ES-I3 (cell line): Measurements from ENCODE around the gene PPIP5K2.
"Not testable (repeated sequence)": the region's sequence is repeated elsewhere in the genome, so short reads cannot be mapped to it uniquely, and the experiment has no call there.

Source experiments
- H3K36me3 ChIP-seq: 2 replicates; pipeline ENCODE4 v1.6.1; 2013; ENCODE audit warnings: mild to moderate bottlenecking, low read length, control low read depth, moderate library complexity; ENCODE audit not compliant: insufficient read depth
- H3K4me1 ChIP-seq: 2 replicates; pipeline ENCODE4 v1.6.1; 2013; ENCODE audit warnings: mild to moderate bottlenecking, control low read depth, low read length; ENCODE audit not compliant: insufficient read depth
- H3K9ac ChIP-seq: 2 replicates; pipeline ENCODE4 v1.6.1; 2013; ENCODE audit warnings: low read depth, mild to moderate bottlenecking, low read length, moderate library complexity
- H3K9me3 ChIP-seq: 2 replicates; pipeline ENCODE4 v1.6.1; 2013; ENCODE audit warnings: mild to moderate bottlenecking, low read length, moderate library complexity; ENCODE audit not compliant: control insufficient read depth, insufficient read depth

The PPIP5K2 gene

GRCh38 chr5:103119765-103120606, at the start of gene PPIP5K2, which contains the start of gene GIN1:
Gene PPIP5K2, plus strand, starts transcription at chr5:103120301. Its CDS starts 9,289 bp downstream, at chr5:103129590.
Gene GIN1, minus strand, starts transcription at chr5:103120138. Its CDS starts 11,431 bp downstream, at chr5:103108707.
- 0 out of 2 replicates have a peak, but pooled peaks cover 5% of the 10 kb centered on the region for H3K4me1 ChIP-seq
- no peaks in the 10 kb centered on the region for H3K9me3 ChIP-seq
- H3K9ac ChIP-seq = peak within 1 kb of the TSS; percentile 89
- H3K36me3 ChIP-seq = no peaks in the 10 kb centered on the region

GRCh38 chr5:103073500-103073899, 46.6 kb upstream of the PPIP5K2 start:
- H3K4me1 ChIP-seq, H3K9ac ChIP-seq, H3K9me3 ChIP-seq, H3K36me3 ChIP-seq: not testable (repeated sequence)

GRCh38 chr5:103075442-103075841, 44.7 kb upstream of the PPIP5K2 start:
- H3K36me3 ChIP-seq = no peaks in the 10 kb centered on the region
- no peak overlapping the region for H3K9ac ChIP-seq
- no peaks in the 10 kb centered on the region; the same call in 1 of the 2 replicates for H3K9me3 ChIP-seq
- no peaks in the 10 kb centered on the region for H3K4me1 ChIP-seq

GRCh38 chr5:103079796-103080195, 40.3 kb upstream of the PPIP5K2 start:
- Histone ChIP-seq H3K4me1 (no peaks in the 10 kb centered on the region), H3K9me3 (peaks cover 8% of the 10 kb centered on the region; the same call in 1 of the 2 replicates), H3K9ac (no peak overlapping the region), H3K36me3 (no peaks in the 10 kb centered on the region)

GRCh38 chr5:103086547-103086946, 33.6 kb upstream of the PPIP5K2 start:
- no peaks in the 10 kb centered on the region for H3K4me1 ChIP-seq
- H3K36me3 ChIP-seq = no peaks in the 10 kb centered on the region; the same call in 1 of the 2 replicates
- no peak overlapping the region for H3K9ac ChIP-seq
- peaks cover 9% of the 10 kb centered on the region; the same call in 1 of the 2 replicates for H3K9me3 ChIP-seq

GRCh38 chr5:103089272-103089671, 30.8 kb upstream of the PPIP5K2 start:
- Histone ChIP-seq H3K4me1 (no peaks in the 10 kb centered on the region), H3K36me3 (no peaks in the 10 kb centered on the region; the same call in 1 of the 2 replicates), H3K9me3 (peaks cover 6% of the 10 kb centered on the region; the same call in 1 of the 2 replicates), H3K9ac (no peak overlapping the region)

GRCh38 chr5:103090791-103091190, 29.3 kb upstream of the PPIP5K2 start:
- no peaks in the 10 kb centered on the region for H3K9me3 ChIP-seq
- H3K9ac ChIP-seq = no peak overlapping the region
- H3K4me1 ChIP-seq = no peaks in the 10 kb centered on the region
- no peaks in the 10 kb centered on the region; the same call in 1 of the 2 replicates for H3K36me3 ChIP-seq

- Histone ChIP-seq H3K9me3 (no peaks in the 10 kb centered on the region), H3K4me1 (no peaks in the 10 kb centered on the region), H3K9ac (no peak overlapping the region), H3K36me3 (no peaks in the 10 kb centered on the region)
These were observed 27.4 kb upstream of the PPIP5K2 start for GRCh38 chr5:103092676-103093075.

- Histone ChIP-seq H3K4me1 (no peaks in the 10 kb centered on the region), H3K36me3 (no peaks in the 10 kb centered on the region), H3K9ac (no peak overlapping the region), H3K9me3 (no peaks in the 10 kb centered on the region)
These were observed 26.4 kb upstream of the PPIP5K2 start for GRCh38 chr5:103093727-103094126.

- H3K4me1 ChIP-seq = no peaks in the 10 kb centered on the region
- H3K36me3 ChIP-seq = no peaks in the 10 kb centered on the region
- no peaks in the 10 kb centered on the region for H3K9me3 ChIP-seq
- no peak overlapping the region for H3K9ac ChIP-seq
These were observed 25.4 kb upstream of the PPIP5K2 start for GRCh38 chr5:103094737-103095136.

- no peaks in the 10 kb centered on the region for H3K4me1 ChIP-seq
- H3K36me3 ChIP-seq = no peaks in the 10 kb centered on the region
- H3K9ac ChIP-seq = no peak overlapping the region
- no peaks in the 10 kb centered on the region for H3K9me3 ChIP-seq
These were observed 21.1 kb upstream of the PPIP5K2 start for GRCh38 chr5:103098993-103099392.

GRCh38 chr5:103101079-103101750, 18.9 kb upstream of the PPIP5K2 start:
- Histone ChIP-seq H3K36me3 (no peaks in the 10 kb centered on the region), H3K4me1 (no peaks in the 10 kb centered on the region), H3K9ac (no peak overlapping the region; the same call in 1 of the 2 replicates), H3K9me3 (no peaks in the 10 kb centered on the region)

GRCh38 chr5:103102234-103102633, 17.9 kb upstream of the PPIP5K2 start:
- H3K9ac ChIP-seq = no peak overlapping the region
- no peaks in the 10 kb centered on the region for H3K36me3 ChIP-seq
- H3K4me1 ChIP-seq = no peaks in the 10 kb centered on the region
- no peaks in the 10 kb centered on the region for H3K9me3 ChIP-seq

GRCh38 chr5:103108086-103108485, 12.0 kb upstream of the PPIP5K2 start:
- H3K9me3 ChIP-seq = no peaks in the 10 kb centered on the region
- H3K36me3 ChIP-seq = no peaks in the 10 kb centered on the region
- H3K4me1 ChIP-seq = peaks cover 9% of the 10 kb centered on the region; the same call in 1 of the 2 replicates
- H3K9ac ChIP-seq = no peak overlapping the region
